Muscle of back (tissue), 11 donors: ENCODE measurements around the gene EI24. TPM values are rescaled to one million over a fixed set of nuclear protein-coding genes. Genes with fewer than 3 reads are reported as not detected.

Experiments used
- DNase-seq, 3 donors: peaks; one replicate each; pipeline versions ENCODE4 v3.0.0 to v3.0.0-alpha.2; 2013
- polyA plus RNA-seq, 10 donors: library from polyadenylated mRNA; unstranded; fragments of 120-200 nt; gene quantifications; one replicate each; pipeline ENCODE4 v1.2.1, GENCODE V29; 2013; ENCODE audit not compliant: insufficient read length in 10 of 10

EI24 gene
- polyA plus RNA-seq, 10 donors, result 65.6 to 78.0 (median 68.8) TPM

DNA sequence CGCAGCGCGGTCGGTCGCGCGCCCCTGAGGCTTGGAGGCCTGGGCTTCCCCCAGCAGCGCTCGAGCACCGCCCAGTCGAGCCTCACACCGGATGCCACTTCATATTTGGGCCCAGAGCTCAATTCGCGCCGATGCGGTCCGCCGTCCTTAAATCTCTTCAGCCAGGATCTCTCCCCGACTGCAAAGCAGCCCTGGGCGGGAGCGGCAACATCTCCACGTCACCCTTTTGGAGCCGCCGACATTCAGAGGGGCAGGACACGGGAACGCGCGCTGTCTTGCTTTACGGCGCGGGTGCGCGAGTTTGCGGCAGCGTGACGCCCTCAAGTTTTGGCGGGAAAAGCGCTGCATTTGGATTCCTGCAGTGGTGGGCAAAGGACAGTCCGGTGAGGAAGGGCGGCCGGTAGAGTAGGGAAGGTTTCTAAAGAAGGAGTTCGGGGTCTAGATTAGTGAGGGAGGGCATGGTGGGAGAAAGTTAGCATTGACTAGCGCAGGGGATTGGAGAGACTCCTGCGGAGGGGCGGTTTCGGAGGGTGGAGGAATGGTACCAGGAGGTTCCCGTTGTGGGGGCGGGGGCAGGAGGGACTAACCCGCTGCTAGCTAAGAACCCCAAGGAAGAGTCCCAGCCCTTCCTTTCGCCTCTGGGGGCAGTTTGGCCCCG is 56.5 kb downstream of the EI24 start:
- peak; percentile 92 to 98 (median 93) for DNase-seq

DNA sequence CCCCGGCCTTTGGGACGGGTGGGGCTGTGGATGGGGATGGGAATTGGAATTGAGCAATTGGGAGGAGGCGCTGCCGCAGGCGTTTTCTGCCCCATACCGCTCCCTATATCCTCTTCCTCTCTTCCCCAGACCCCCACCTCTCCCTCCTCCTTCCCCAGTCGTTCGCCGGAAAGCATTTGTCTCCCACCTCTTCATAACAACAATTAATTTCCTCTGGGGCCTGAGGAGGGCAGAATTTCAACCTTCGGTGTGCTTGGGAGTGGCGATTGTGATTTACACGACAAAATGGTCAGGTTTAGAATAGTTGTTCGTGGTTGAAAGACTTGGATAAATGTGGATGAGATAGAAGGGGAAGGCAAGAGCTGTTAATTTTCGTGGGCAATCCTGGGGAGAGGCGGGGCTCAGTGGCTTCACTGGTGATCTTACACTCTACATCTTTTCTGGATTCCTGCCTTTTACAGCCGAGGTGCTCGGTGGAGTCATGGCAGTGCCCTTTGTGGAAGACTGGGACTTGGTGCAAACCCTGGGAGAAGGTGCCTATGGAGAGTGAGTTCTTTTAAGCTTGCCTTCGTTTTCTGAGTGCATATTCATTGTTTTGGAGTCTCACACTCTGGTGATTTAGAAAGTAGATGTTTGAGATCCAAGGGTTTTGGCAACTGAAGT is 57.1 kb downstream of the EI24 start:
- peak in 1 of 3 donors; percentile 86 for DNase-seq

DNA sequence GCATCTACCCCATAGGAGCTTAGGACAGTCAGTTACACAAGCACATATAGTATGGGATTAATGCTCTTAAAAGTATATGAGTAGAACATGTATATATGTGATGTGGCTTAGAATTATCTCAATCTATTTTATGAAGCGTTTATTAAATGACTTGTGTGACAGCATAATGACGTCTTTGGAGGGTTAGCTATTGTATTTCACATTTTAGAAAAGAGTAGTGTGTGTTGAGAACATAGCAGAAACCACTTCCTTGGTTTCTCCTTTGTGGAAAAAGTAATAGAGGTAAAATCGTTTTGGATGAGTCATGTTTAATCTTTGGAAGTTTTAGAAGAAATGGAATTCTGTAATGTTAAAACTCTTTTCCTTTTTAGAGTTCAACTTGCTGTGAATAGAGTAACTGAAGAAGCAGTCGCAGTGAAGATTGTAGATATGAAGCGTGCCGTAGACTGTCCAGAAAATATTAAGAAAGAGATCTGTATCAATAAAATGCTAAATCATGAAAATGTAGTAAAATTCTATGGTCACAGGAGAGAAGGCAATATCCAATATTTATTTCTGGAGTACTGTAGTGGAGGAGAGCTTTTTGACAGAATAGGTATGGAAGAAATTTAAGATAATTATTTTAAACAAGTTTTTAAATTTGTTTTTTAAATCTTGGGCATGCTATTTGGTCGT is 58.1 kb downstream of the EI24 start:
- DNase-seq, result no peak

Other genes with a start within 250 kb of the EI24 start
- 10 to 100 TPM in 4 of 10 donors, 1 to 10 TPM in 6; 7.7 to 17.4 (median 9.2) TPM for gene FEZ1, start 73.2 kb upstream of the EI24 start, polyA plus RNA-seq
- 100 to 1,000 TPM; 110 to 150 (median 119) TPM for gene STT3A, start 23.4 kb downstream of the EI24 start, polyA plus RNA-seq
- 10 to 100 TPM in 4 of 10 donors, 1 to 10 TPM in 6; 6.5 to 17.2 (median 9.9) TPM for gene CHEK1, start 55.7 kb downstream of the EI24 start, polyA plus RNA-seq
- under 1 TPM; 0.18 to 0.55 (median 0.36) TPM for gene ACRV1, start 111.4 kb downstream of the EI24 start, polyA plus RNA-seq
- gene PATE1, start 176.8 kb downstream of the EI24 start, polyA plus RNA-seq, result not detected
- gene PATE2, start 209.4 kb downstream of the EI24 start, polyA plus RNA-seq, result under 1 TPM in 1 of 10 donors, not detected in 9; 0.14 TPM
- gene PATE3, start 218.7 kb downstream of the EI24 start, polyA plus RNA-seq, result not detected